ENCODE results near the gene C3orf80. TPM values are rescaled to one million over a fixed set of nuclear protein-coding genes. Genes with fewer than 3 reads are reported as not detected.

Gene C3orf80
- total and polyA plus RNA-seq, 10 of the 15 experiments (the other 5 are each of a cell fraction or from before 2014, with no cell fraction given) = 0.02 to 0.04 TPM; not detected in 8

DNA sequence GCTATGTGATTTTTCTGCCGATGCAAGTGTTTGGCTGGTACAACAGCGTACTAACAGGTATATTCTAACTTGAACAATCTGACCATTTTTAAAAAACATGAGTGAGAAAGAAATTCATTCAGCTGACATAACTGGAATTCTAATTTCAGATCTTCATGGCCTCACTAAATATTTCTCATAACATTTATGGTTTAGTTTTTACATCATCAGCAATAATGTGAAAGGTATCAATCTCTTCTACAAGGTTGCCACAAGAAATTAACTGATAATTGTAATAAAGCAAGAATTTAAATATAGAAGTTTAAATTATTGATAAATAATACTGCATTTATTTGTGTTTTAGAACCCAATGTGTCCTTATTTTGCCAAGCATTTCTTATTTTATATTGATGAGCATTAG lies 5.2 kb upstream of the C3orf80 start:
- Histone ChIP-seq H3K4me2 (ENCODE audit: control insufficient read depth, insufficient read depth) (no peak overlapping the region), H3K79me2 (ENCODE audit: control insufficient read depth, insufficient read depth, low read length) (no peaks in the 10 kb centered on the region), H3K4me1 (ENCODE audit: control insufficient read depth, insufficient read depth, low read length) (no peaks in the 10 kb centered on the region), H3K4me3 (no peak overlapping the region), H3K27ac (ENCODE audit: control insufficient read depth, insufficient read depth) (no peak overlapping the region), H3K27me3 (replicated peaks in 1 of 2; ENCODE audit: control insufficient read depth in 2 of 2, insufficient read depth in 2 of 2, low read length in 1 of 2) (peaks cover 4 to 23% of the 10 kb centered on the region in 2 experiments; a peak in 3 of 4 replicates), H3K9ac (ENCODE audit: control insufficient read depth, insufficient read depth, low read length) (no peak overlapping the region), H4K20me1 (ENCODE audit: control insufficient read depth, insufficient read depth) (no peaks in the 10 kb centered on the region), H3K9me3 (replicated peaks; ENCODE audit: control insufficient read depth, insufficient read depth, low read length) (no peaks in the 10 kb centered on the region), H3K36me3 (ENCODE audit: control insufficient read depth in 2 of 2, insufficient read depth in 2 of 2, low read length in 1 of 2) (no peaks in the 10 kb centered on the region), H2AFZ (ENCODE audit: control insufficient read depth, low read depth, low read length) (no peak overlapping the region)
- WGBS (ENCODE audit: insufficient coverage, insufficient replicate concordance, low lambda C conversion rate, missing lambda C conversion rate) = 72% methylated on average over 2 of the region's 2 CpGs
- POLR2A ChIA-PET = no interaction called here
- ATAC-seq (no peak), DNase-seq (ENCODE audit: low read depth, low spot score) (no peak), FAIRE-seq (no peak)
- TF ChIP-seq, protein P1, sequence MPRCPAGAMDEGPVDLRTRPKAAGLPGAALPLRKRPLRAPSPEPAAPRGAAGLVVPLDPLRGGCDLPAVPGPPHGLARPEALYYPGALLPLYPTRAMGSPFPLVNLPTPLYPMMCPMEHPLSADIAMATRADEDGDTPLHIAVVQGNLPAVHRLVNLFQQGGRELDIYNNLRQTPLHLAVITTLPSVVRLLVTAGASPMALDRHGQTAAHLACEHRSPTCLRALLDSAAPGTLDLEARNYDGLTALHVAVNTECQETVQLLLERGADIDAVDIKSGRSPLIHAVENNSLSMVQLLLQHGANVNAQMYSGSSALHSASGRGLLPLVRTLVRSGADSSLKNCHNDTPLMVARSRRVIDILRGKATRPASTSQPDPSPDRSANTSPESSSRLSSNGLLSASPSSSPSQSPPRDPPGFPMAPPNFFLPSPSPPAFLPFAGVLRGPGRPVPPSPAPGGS (IDR thresholded peaks at IDR 0.05; ENCODE audit: borderline replicate concordance, insufficient read depth, low read depth, low read length, poor library complexity, severe bottlenecking) = no peak
- TF ChIP-seq, protein P2, sequence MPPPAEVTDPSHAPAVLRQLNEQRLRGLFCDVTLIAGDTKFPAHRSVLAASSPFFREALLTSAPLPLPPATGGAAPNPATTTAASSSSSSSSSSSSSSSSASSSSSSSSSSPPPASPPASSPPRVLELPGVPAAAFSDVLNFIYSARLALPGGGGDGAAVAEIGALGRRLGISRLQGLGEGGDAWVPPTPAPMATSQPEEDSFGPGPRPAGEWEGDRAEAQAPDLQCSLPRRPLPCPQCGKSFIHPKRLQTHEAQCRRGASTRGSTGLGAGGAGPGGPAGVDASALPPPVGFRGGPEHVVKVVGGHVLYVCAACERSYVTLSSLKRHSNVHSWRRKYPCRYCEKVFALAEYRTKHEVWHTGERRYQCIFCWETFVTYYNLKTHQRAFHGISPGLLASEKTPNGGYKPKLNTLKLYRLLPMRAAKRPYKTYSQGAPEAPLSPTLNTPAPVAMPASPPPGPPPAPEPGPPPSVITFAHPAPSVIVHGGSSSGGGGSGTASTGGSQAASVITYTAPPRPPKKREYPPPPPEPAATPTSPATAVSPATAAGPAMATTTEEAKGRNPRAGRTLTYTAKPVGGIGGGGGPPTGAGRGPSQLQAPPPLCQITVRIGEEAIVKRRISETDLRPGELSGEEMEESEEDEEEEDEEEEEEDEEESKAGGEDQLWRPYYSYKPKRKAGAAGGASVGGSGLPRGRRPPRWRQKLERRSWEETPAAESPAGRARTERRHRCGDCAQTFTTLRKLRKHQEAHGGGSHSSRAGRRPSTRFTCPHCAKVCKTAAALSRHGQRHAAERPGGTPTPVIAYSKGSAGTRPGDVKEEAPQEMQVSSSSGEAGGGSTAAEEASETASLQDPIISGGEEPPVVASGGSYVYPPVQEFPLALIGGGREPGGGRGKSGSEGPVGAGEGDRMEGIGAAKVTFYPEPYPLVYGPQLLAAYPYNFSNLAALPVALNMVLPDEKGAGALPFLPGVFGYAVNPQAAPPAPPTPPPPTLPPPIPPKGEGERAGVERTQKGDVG (CRISPR knock-in tag; IDR thresholded peaks at IDR 0.05) = no peak
- TF ChIP-seq TCF7 (IDR thresholded peaks at IDR 0.05; ENCODE audit: borderline replicate concordance) (no peak), YY1 (IDR thresholded peaks at IDR 0.05; ENCODE audit: low read depth, low read length) (no peak), HCFC1 (IDR thresholded peaks at IDR 0.05; ENCODE audit: low read length) (no peak), CBFB (IDR thresholded peaks at IDR 0.05; ENCODE audit: low read depth) (no peak), MYC (IDR thresholded peaks at IDR 0.05; ENCODE audit: insufficient read depth, insufficient read length, insufficient replicate concordance, low read length, severe bottlenecking) (no peak), BMI1 (IDR thresholded peaks at IDR 0.05; ENCODE audit: borderline replicate concordance) (no peak), SP1 (IDR thresholded peaks at IDR 0.05; ENCODE audit: low read depth, low read length) (no peak), IKZF1 (conservative IDR thresholded peaks at IDR 0.05) (no peak), PAX8 (IDR thresholded peaks at IDR 0.05) (no peak), IRF4 (IDR thresholded peaks at IDR 0.05; ENCODE audit: low read depth, low read length) (no peak)
- TF ChIP-seq, protein P3, sequence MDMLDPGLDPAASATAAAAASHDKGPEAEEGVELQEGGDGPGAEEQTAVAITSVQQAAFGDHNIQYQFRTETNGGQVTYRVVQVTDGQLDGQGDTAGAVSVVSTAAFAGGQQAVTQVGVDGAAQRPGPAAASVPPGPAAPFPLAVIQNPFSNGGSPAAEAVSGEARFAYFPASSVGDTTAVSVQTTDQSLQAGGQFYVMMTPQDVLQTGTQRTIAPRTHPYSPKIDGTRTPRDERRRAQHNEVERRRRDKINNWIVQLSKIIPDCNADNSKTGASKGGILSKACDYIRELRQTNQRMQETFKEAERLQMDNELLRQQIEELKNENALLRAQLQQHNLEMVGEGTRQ (IDR thresholded peaks at IDR 0.05; ENCODE audit: borderline replicate concordance, low read depth, low read length) = no peak
- TF ChIP-seq, protein P4, sequence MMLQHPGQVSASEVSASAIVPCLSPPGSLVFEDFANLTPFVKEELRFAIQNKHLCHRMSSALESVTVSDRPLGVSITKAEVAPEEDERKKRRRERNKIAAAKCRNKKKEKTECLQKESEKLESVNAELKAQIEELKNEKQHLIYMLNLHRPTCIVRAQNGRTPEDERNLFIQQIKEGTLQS (IDR thresholded peaks at IDR 0.05; ENCODE audit: borderline replicate concordance, extremely low read depth, low read depth, low read length) = no peak
- TF ChIP-seq, protein P5, sequence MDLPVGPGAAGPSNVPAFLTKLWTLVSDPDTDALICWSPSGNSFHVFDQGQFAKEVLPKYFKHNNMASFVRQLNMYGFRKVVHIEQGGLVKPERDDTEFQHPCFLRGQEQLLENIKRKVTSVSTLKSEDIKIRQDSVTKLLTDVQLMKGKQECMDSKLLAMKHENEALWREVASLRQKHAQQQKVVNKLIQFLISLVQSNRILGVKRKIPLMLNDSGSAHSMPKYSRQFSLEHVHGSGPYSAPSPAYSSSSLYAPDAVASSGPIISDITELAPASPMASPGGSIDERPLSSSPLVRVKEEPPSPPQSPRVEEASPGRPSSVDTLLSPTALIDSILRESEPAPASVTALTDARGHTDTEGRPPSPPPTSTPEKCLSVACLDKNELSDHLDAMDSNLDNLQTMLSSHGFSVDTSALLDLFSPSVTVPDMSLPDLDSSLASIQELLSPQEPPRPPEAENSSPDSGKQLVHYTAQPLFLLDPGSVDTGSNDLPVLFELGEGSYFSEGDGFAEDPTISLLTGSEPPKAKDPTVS (IDR thresholded peaks at IDR 0.05; ENCODE audit: low read depth, low read length) = no peak
- TF ChIP-seq, protein P6, sequence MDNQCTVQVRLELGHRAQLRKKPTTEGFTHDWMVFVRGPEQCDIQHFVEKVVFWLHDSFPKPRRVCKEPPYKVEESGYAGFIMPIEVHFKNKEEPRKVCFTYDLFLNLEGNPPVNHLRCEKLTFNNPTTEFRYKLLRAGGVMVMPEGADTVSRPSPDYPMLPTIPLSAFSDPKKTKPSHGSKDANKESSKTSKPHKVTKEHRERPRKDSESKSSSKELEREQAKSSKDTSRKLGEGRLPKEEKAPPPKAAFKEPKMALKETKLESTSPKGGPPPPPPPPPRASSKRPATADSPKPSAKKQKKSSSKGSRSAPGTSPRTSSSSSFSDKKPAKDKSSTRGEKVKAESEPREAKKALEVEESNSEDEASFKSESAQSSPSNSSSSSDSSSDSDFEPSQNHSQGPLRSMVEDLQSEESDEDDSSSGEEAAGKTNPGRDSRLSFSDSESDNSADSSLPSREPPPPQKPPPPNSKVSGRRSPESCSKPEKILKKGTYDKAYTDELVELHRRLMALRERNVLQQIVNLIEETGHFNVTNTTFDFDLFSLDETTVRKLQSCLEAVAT (IDR thresholded peaks at IDR 0.05) = no peak
- CTCF ChIA-PET = interaction anchor here (0.7 to 1.4 kb wide), 3 partner anchors 11 to 57 kb away, joined by 3 to 5 read pairs (median 3); no protein-coding TSS in a partner anchor
- intact Hi-C loops (cut with micrococcal nuclease; ENCODE audit: unreplicated experiment) = loop anchor here (10.0 kb wide), 1 partner anchor 335 kb away; no protein-coding TSS in a partner anchor
- in situ Hi-C loops (cut with MboI) = no loop called here
- SMC1A ChIA-PET (ENCODE audit: uncharacterized antibody, unreplicated experiment) = interaction anchor here (0.6 to 0.7 kb wide), 2 partner anchors 8 to 256 kb away, joined by 3 read pairs; no protein-coding TSS in a partner anchor
- RAD21 ChIA-PET (ENCODE audit: unreplicated experiment) = no interaction called here
- no TSS peak for BruUV-seq (replicated peaks)

All from GM12878 (cell line).